Activated CD8-positive, alpha-beta T cell treated with anti-CD3 and anti-CD28 coated beads, Interleukin-2, amount 10 ng/mL, durations not matched to agents 7 days and 5 days (primary cell): ENCODE results near the gene ORC6. TPM values are rescaled to one million over a fixed set of nuclear protein-coding genes. Genes with fewer than 3 reads are reported as not detected.

ENCODE experiments used
- ATAC-seq: fragments of 150-1000 bp; cut with Tn5 transposase; one replicate; pipeline ENCODE4 v1.10.0; 2021; ENCODE audit warnings: moderate library complexity
- CTCF ChIA-PET: fragments of 350-600 bp; sonication (Branson Sonifier 250); formaldehyde crosslinking; loops from one replicate; lab custom pipeline; 2021; ENCODE audit warnings: antibody characterized with exemption; lab: Charles Lee
- POLR2A ChIA-PET: fragments of 350-600 bp; sonication (Branson Sonifier 250); formaldehyde crosslinking; loops from one replicate; lab custom pipeline; 2021; ENCODE audit warnings: antibody characterized with exemption; lab: Charles Lee
- DNase-seq: peaks from one replicate; pipeline ENCODE4 v3.0.0-alpha.2; 2020
- H3K27ac Mint-ChIP-seq: one replicate; pipeline ENCODE4 v1.8.0; 2021; ENCODE audit warnings: mild to moderate bottlenecking, mixed read lengths
- H3K27me3 Mint-ChIP-seq: one replicate; pipeline ENCODE4 v1.8.0; 2021; ENCODE audit warnings: low read depth, mixed read lengths
- H3K36me3 Mint-ChIP-seq: one replicate; pipeline ENCODE4 v1.8.0; 2021; ENCODE audit warnings: low read depth, mixed read lengths
- H3K4me1 Mint-ChIP-seq: one replicate; pipeline ENCODE4 v1.8.0; 2021; ENCODE audit warnings: low read depth, mixed read lengths
- H3K4me3 Mint-ChIP-seq: one replicate; pipeline ENCODE4 v1.8.0; 2021; ENCODE audit warnings: mild to moderate bottlenecking, mixed read lengths
- H3K9me3 Mint-ChIP-seq: one replicate; pipeline ENCODE4 v1.8.0; 2022; ENCODE audit warnings: mixed read lengths; ENCODE audit not compliant: insufficient read depth
- total RNA-seq, 2 experiments: library from RNA; stranded (reverse); gene quantifications; one replicate each; pipeline ENCODE4 v1.2.3, GENCODE V29; 2021

The ORC6 gene
- total RNA-seq, 2 experiments from 2014 or later: 44.4 to 48.1 TPM

- H3K4me3 Mint-ChIP-seq: no peak overlapping the region
- ATAC-seq: no peak
These were observed 2.5 kb upstream of the ORC6 start for GRCh38 chr16:46686815-46687473.

GRCh38 chr16:46687486-46687885 lies 2.0 kb upstream of the ORC6 start:
- no peaks in the 10 kb centered on the region for H3K9me3 Mint-ChIP-seq
- ATAC-seq: no peak
- H3K27ac Mint-ChIP-seq: no peak overlapping the region
- POLR2A ChIA-PET: no interaction called here
- no peak overlapping the region for H3K4me3 Mint-ChIP-seq
- no peaks in the 10 kb centered on the region for H3K27me3 Mint-ChIP-seq
- no peak for DNase-seq
- H3K4me1 Mint-ChIP-seq: peaks cover 26% of the 10 kb centered on the region
- CTCF ChIA-PET: interaction anchor here (1.4 kb wide), 1 partner anchor 14 kb away, joined by 7 read pairs; no protein-coding TSS in a partner anchor
- peaks cover 15% of the 10 kb centered on the region for H3K36me3 Mint-ChIP-seq

More at GRCh38 chr16:46686815-46687473, 2.5 kb upstream of the ORC6 start:
- Mint-ChIP-seq H3K36me3 (peaks cover 9% of the 10 kb centered on the region), H3K4me1 (peaks cover 26% of the 10 kb centered on the region), H3K9me3 (no peaks in the 10 kb centered on the region), H3K27me3 (no peaks in the 10 kb centered on the region), H3K27ac (no peak overlapping the region)
- ChIA-PET CTCF (interaction anchor here (1.4 kb wide), 1 partner anchor 14 kb away, joined by 7 read pairs; no protein-coding TSS in a partner anchor), POLR2A (no interaction called here)
- no peak for DNase-seq

GRCh38 chr16:46688101-46688653 lies 1.3 kb upstream of the ORC6 start:
- H3K4me3 Mint-ChIP-seq: no peak overlapping the region
- H3K27me3 Mint-ChIP-seq: no peaks in the 10 kb centered on the region
- ATAC-seq (no peak), DNase-seq (no peak)
- POLR2A ChIA-PET: no interaction called here
- CTCF ChIA-PET: no interaction called here
- peaks cover 26% of the 10 kb centered on the region for H3K4me1 Mint-ChIP-seq
- no peak overlapping the region for H3K27ac Mint-ChIP-seq
- H3K36me3 Mint-ChIP-seq: peaks cover 20% of the 10 kb centered on the region
- H3K9me3 Mint-ChIP-seq: no peaks in the 10 kb centered on the region

- Mint-ChIP-seq H3K36me3 (peaks cover 22% of the 10 kb centered on the region), H3K9me3 (no peaks in the 10 kb centered on the region), H3K27me3 (no peaks in the 10 kb centered on the region), H3K27ac (no peak within 1 kb of the TSS), H3K4me3 (no peak within 1 kb of the TSS), H3K4me1 (peaks cover 26% of the 10 kb centered on the region)
- DNase-seq (peak; percentile 100), ATAC-seq (peak; percentile 93)
- ChIA-PET CTCF (interaction anchor here (1.2 kb wide), 1 partner anchor 15 kb away, joined by 8 read pairs; no protein-coding TSS in a partner anchor), POLR2A (interaction anchor here (0.6 to 1.5 kb wide), 2 partner anchors 13 to 140 kb away, joined by 3 to 7 read pairs; no protein-coding TSS in a partner anchor)
These were observed 650 bp upstream of the ORC6 start, which contains the start of gene VPS35 for GRCh38 chr16:46688654-46689364. Gene VPS35 (minus strand): TSS chr16:46689178. CDS start chr16:46689133, 45 bp downstream.

GRCh38 chr16:46690281-46691178 lies 1.1 kb downstream of the ORC6 start:
- CTCF ChIA-PET: interaction anchor here (0.6 to 3.1 kb wide), 11 partner anchors 9 to 349 kb away, joined by 3 to 20 read pairs (median 3); partner anchors contain the start of genes DNAJA2 and SHCBP1
- Mint-ChIP-seq H3K4me1 (peaks cover 19% of the 10 kb centered on the region), H3K27me3 (no peaks in the 10 kb centered on the region), H3K4me3 (no peak overlapping the region), H3K27ac (peak overlapping the region; percentile 9), H3K36me3 (peaks cover 33% of the 10 kb centered on the region), H3K9me3 (no peaks in the 10 kb centered on the region)
- no peak for ATAC-seq
- POLR2A ChIA-PET: interaction anchor here (1.1 to 1.5 kb wide), 2 partner anchors 15 to 138 kb away, joined by 4 to 7 read pairs; no protein-coding TSS in a partner anchor
- DNase-seq: no peak

DNA sequence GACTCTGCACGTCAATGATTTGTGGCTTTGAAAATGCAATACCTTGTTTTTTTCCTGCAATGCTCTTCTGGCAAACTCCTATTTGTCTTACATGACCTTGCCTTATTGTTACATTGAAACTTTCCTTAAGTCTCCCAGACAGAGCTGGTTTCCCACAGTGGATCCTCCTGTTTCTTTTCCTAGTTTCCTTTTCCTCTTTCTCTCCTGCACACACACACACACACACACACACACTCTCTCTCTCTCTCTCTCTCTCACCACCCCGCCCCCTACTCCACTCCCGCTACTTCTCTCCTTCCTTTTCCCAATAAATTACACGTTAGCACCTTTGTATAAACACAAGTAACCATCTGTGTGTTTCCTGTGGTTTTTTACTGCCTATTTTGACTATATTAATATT lies 2.3 kb downstream of the ORC6 start:
- H3K4me3 Mint-ChIP-seq: no peak overlapping the region
- peaks cover 16% of the 10 kb centered on the region for H3K4me1 Mint-ChIP-seq
- no peaks in the 10 kb centered on the region for H3K9me3 Mint-ChIP-seq
- peaks cover 39% of the 10 kb centered on the region for H3K36me3 Mint-ChIP-seq
- H3K27ac Mint-ChIP-seq: peak overlapping the region; percentile 32
- DNase-seq (no peak), ATAC-seq (no peak)
- ChIA-PET POLR2A (no interaction called here), CTCF (interaction anchor here (0.9 to 3.1 kb wide), 5 partner anchors 10 to 136 kb away, joined by 3 to 20 read pairs (median 4); partner anchors contain the start of gene SHCBP1)
- no peaks in the 10 kb centered on the region for H3K27me3 Mint-ChIP-seq

- no peaks in the 10 kb centered on the region for H3K4me1 Mint-ChIP-seq
- no peak for ATAC-seq
- POLR2A ChIA-PET: no interaction called here
These were observed 4.1 kb downstream of the ORC6 start for GRCh38 chr16:46693598-46693997.

GRCh38 chr16:46695937-46696336 lies 6.5 kb downstream of the ORC6 start:
- H3K27ac Mint-ChIP-seq: no peak overlapping the region
- CTCF ChIA-PET: interaction anchor here (0.6 to 1.9 kb wide), 3 partner anchors 13 to 213 kb away, joined by 3 to 7 read pairs (median 6); no protein-coding TSS in a partner anchor
- no peaks in the 10 kb centered on the region for H3K9me3 Mint-ChIP-seq
- H3K4me3 Mint-ChIP-seq: no peak overlapping the region
- H3K36me3 Mint-ChIP-seq: peaks cover 57% of the 10 kb centered on the region
- H3K27me3 Mint-ChIP-seq: no peaks in the 10 kb centered on the region
- POLR2A ChIA-PET: no interaction called here
- DNase-seq: no peak
- no peaks in the 10 kb centered on the region for H3K4me1 Mint-ChIP-seq
- ATAC-seq: no peak

More at GRCh38 chr16:46693598-46693997, 4.1 kb downstream of the ORC6 start:
- peaks cover 51% of the 10 kb centered on the region for H3K36me3 Mint-ChIP-seq
- no peak for DNase-seq
- no peaks in the 10 kb centered on the region for H3K27me3 Mint-ChIP-seq
- H3K9me3 Mint-ChIP-seq: no peaks in the 10 kb centered on the region
- H3K4me3 Mint-ChIP-seq: no peak overlapping the region
- CTCF ChIA-PET: interaction anchor here (1.0 to 3.1 kb wide), 3 partner anchors 17 to 236 kb away, joined by 3 to 20 read pairs (median 3); no protein-coding TSS in a partner anchor
- H3K27ac Mint-ChIP-seq: no peak overlapping the region

DNA sequence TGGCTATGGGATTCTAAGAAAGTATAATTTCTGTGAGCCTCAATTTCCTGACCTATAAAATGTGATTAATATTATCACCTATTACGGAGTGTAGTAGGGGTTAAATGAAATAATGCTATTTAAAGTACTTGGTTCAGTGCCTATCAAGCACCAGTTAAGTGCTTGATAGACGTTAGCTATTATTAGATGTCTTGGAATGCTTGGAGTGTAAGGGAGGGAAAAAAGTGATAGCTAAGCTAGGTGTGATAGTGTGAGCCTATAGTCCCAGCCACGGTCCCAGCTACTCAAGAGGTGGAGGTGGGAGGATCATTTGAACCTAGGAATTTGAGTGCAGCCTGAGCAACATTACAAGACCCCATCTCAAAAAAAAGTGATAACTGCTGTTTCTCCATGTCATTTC lies 7.5 kb downstream of the ORC6 start:
- no peak overlapping the region for H3K4me3 Mint-ChIP-seq
- ChIA-PET POLR2A (no interaction called here), CTCF (interaction anchor here (1.5 to 1.9 kb wide), 2 partner anchors 23 to 212 kb away, joined by 6 to 7 read pairs; no protein-coding TSS in a partner anchor)
- no peak overlapping the region for H3K27ac Mint-ChIP-seq
- ATAC-seq (no peak), DNase-seq (no peak)
- H3K27me3 Mint-ChIP-seq: no peaks in the 10 kb centered on the region
- H3K4me1 Mint-ChIP-seq: no peaks in the 10 kb centered on the region
- no peaks in the 10 kb centered on the region for H3K9me3 Mint-ChIP-seq
- H3K36me3 Mint-ChIP-seq: peaks cover 47% of the 10 kb centered on the region

- Mint-ChIP-seq H3K27ac (no peak overlapping the region), H3K4me3 (no peak overlapping the region), H3K4me1 (no peaks in the 10 kb centered on the region), H3K27me3 (no peaks in the 10 kb centered on the region), H3K9me3 (no peaks in the 10 kb centered on the region), H3K36me3 (peaks cover 33% of the 10 kb centered on the region)
- POLR2A ChIA-PET: interaction anchor here (0.6 to 0.7 kb wide), 2 partner anchors 25 to 95 kb away, joined by 3 read pairs; no protein-coding TSS in a partner anchor
- ATAC-seq (no peak), DNase-seq (no peak)
- CTCF ChIA-PET: no interaction called here
These were observed 10.6 kb downstream of the ORC6 start for GRCh38 chr16:46700048-46700447.
